Fibroblast of the aortic adventitia (primary cell): ENCODE results near the gene COL4A2. TPM values are rescaled to one million over a fixed set of nuclear protein-coding genes. Genes with fewer than 3 reads are reported as not detected.

Source experiments
- DNase-seq: peaks from one replicate; pipeline ENCODE4 v3.0.0-alpha.2; 2010; ENCODE audit warnings: low read depth
- H3K4me3 ChIP-seq: 2 replicates; pipeline ENCODE4 v1.5.1; 2011; ENCODE audit warnings: low read depth, mild to moderate bottlenecking, control low read depth, low read length, moderate library complexity
- total RNA-seq: library from RNA; depleted of rRNA; stranded (reverse); fragments of >200 nt; gene quantifications from 2 replicates; pipeline ENCODE4 v1.2.3, GENCODE V29; 2012; ENCODE audit warnings: low replicate concordance
- TF ChIP-seq, protein P1 (sequence below): IDR thresholded peaks from 2 replicates; pipeline ENCODE4 v1.5.1; 2011; ENCODE audit warnings: mild to moderate bottlenecking, low read length, control low read depth, inconsistent platforms; ENCODE audit not compliant: insufficient read depth

The COL4A2 gene
- total RNA-seq, 1 donor, result 53.3 TPM

DNA sequence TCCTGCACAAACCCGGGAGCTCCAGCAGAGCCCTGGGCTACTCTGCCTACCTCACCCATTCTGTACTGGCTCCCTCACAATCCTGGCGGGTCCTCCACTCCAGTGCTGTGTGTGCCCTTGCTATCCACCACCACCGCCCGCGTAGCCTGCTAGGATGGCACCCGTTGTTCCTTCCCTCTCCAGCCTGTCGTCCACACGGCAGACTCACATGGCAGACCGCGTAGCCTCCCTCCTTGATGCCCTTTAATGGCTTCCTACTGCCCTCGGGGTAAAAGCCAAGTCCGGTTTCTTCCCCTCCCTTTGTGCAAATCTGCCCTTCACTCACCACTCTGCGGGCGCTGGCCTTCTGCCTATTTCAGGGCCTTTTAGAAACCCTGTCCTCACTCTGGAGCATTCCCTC is 147.9 kb downstream of the COL4A2 start:
- no peak for DNase-seq
- no peak overlapping the region for H3K4me3 ChIP-seq
- TF ChIP-seq, protein P1, sequence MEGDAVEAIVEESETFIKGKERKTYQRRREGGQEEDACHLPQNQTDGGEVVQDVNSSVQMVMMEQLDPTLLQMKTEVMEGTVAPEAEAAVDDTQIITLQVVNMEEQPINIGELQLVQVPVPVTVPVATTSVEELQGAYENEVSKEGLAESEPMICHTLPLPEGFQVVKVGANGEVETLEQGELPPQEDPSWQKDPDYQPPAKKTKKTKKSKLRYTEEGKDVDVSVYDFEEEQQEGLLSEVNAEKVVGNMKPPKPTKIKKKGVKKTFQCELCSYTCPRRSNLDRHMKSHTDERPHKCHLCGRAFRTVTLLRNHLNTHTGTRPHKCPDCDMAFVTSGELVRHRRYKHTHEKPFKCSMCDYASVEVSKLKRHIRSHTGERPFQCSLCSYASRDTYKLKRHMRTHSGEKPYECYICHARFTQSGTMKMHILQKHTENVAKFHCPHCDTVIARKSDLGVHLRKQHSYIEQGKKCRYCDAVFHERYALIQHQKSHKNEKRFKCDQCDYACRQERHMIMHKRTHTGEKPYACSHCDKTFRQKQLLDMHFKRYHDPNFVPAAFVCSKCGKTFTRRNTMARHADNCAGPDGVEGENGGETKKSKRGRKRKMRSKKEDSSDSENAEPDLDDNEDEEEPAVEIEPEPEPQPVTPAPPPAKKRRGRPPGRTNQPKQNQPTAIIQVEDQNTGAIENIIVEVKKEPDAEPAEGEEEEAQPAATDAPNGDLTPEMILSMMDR, result no peak

DNA sequence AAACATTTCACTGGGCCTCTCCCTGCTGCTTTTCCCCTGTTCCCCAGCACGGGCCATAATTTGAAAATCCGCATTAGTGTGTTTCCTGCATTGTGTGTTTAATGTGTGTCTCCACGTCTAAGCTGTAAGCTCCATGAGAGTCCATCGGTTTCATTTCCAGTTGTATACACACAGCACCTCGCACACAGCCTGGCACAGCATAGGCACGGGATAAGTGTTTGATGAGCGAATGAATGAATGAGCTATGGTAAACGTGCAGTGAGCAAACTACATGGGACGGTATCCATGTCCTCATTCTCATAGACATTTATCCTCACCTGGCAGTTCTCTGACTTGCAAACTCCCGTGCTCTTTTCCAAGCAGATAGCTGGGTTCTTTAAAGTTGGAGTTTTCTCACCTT is 148.4 kb downstream of the COL4A2 start:
- TF ChIP-seq, protein P1, result no peak
- DNase-seq, result no peak
- no peak overlapping the region for H3K4me3 ChIP-seq

DNA sequence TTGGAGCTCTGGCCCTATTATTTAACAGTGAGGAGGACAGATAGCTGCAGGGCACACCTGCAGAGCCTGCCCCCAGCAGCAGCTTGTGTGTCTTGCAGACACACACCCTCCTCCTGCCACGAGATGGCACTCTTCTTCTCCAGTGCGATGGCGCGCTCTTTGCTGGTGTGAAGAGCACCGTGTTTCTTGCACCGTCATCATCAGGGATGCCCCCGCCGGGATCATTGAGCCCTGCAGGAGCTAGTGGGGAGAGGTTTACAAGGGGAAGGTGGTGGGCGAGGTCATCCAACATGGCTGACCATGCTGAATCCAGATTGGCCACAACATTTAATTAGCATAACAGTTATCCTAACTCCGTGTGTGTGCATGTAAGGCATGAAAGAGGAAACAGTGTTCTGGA is 148.9 kb downstream of the COL4A2 start:
- peak overlapping the region; percentile 31 for H3K4me3 ChIP-seq
- peak; percentile 75 for DNase-seq
- TF ChIP-seq, protein P1, result peak; percentile 88

DNA sequence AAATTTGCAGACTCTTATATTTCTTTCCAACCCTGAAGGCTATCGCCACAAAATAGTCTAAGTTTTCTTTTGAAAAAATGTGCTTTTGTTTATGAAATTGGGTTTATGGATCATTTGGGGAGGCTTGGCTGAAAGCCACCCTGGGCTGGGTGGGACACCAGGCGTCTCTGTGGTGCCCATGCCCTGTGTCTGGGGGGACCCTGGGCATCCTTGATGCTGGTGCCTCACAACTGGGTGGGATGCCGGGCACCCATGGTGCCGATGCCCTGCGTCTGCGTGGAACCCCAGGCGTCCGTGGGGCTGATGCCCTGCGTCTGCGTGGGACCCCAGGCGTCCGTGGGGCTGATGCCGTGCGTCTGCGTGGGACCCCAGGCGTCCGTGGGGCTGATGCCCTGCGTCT is 149.5 kb downstream of the COL4A2 start:
- TF ChIP-seq, protein P1, result no peak
- no peak for DNase-seq
- no peak overlapping the region for H3K4me3 ChIP-seq

DNA sequence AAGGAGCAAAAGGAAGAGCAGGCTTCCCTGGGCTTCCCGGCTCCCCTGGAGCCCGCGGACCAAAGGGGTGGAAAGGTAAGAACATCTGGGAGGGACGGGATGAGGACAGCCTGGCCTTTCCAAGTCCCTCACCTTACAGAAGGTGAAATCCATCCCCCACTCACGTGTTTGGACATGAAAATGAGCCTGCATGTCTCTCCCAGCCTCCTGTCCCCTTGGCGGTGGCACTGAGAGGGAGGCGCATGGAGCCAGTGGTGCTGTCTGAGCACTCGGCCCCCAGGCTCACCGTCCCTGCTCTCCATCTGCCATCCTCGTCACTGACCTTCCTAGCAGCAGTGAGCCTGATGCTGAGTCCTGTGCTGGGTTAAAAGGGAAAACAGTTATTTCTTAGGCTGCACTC is 150.3 kb downstream of the COL4A2 start:
- DNase-seq, result no peak
- no peak overlapping the region for H3K4me3 ChIP-seq
- TF ChIP-seq, protein P1, result no peak

DNA sequence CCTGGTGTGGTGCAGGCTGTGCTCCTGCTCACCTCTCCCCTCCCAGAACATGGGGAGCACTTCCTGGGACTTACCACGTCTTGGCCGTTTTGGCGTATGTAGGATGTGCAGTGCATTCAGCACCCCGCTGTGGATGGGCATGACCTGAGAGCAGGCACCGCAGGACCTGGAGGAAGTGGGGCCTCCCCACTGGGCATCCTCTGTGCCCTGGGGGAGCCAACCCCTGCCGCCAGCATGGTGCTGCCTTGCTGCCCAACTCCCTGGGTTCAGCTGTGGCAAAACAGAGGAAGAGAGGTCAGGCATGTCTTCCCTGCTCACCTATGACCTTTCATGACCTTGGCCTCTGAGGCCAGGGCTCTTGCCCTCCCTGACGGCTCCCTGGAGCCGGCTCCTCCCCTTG is 150.9 kb downstream of the COL4A2 start:
- TF ChIP-seq, protein P1, result no peak
- DNase-seq, result no peak
- H3K4me3 ChIP-seq, result no peak overlapping the region

DNA sequence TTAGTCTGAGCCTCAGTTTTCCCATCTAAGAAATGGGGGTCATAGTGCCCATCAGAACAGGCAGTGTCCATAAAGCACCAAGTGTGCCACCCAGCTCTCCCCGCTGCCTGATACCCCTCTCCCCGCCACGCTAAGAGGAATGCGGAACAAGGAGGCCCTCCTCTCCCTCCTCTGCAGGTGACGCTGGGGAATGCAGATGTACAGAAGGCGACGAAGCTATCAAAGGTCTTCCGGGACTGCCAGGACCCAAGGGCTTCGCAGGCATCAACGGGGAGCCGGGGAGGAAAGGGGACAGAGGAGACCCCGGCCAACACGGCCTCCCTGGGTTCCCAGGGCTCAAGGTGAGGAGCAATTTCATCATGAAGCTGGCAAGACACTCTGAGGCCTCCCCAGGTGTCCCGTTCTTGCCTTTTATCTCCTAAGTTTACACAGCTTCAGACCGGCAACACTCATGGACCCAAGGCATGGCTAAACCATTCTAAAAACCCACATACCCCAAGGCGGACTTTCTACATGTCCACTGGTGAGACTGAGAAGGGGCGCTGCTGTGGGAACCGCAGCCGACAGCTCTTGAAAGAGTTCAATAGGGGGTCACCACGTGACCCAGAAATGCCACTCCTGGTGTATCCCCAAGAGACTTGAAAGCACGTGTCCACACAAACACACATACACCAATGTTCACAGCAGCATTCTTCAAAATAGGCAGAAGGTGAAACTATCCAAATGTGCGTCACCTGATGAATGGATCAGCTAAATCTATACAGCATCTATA is 151.7 kb downstream of the COL4A2 start:
- no peak for DNase-seq
- H3K4me3 ChIP-seq, result no peak overlapping the region
- TF ChIP-seq, protein P1, result no peak
